Loucy (cell line): Measurements from ENCODE around the gene GINS1.

Experiments
- CTCF ChIP-seq: fragments of 200-600 bp; sonication (generic); conservative IDR thresholded peaks from 2 replicates; pipeline ENCODE4 v1.5.1; 2014; ENCODE audit warnings: mild to moderate bottlenecking, antibody characterized with exemption, low read length
- EZH2phosphoT487 ChIP-seq: fragments of 200-600 bp; IDR thresholded peaks from 2 replicates; pipeline ENCODE4 v1.6.1; 2018; ENCODE audit warnings: antibody characterized with exemption, mild to moderate bottlenecking, moderate library complexity, borderline replicate concordance

GRCh38 chr20:25397096-25397495 lies 10.4 kb upstream of the GINS1 start:
- no peak for TF ChIP-seq CTCF
- no peak for TF ChIP-seq EZH2phosphoT487
